Hematopoietic multipotent progenitor cell treated with erythropoietin and hydrocortisone succinate and interleukin-3 and kit ligand, for 17 days (in vitro differentiated cells): ENCODE measurements around the gene COA3.
A peak's percentile ranks its signal among the peaks of the same experiment; 100 is the strongest.
"Not testable (repeated sequence)": the region's sequence is repeated elsewhere in the genome, so short reads cannot be mapped to it uniquely, and the experiment has no call there.

Source experiments
- DNase-seq: peaks from one replicate; pipeline ENCODE4 v3.0.0-alpha.2; 2015; ENCODE audit warnings: low spot score

Gene COA3

DNA sequence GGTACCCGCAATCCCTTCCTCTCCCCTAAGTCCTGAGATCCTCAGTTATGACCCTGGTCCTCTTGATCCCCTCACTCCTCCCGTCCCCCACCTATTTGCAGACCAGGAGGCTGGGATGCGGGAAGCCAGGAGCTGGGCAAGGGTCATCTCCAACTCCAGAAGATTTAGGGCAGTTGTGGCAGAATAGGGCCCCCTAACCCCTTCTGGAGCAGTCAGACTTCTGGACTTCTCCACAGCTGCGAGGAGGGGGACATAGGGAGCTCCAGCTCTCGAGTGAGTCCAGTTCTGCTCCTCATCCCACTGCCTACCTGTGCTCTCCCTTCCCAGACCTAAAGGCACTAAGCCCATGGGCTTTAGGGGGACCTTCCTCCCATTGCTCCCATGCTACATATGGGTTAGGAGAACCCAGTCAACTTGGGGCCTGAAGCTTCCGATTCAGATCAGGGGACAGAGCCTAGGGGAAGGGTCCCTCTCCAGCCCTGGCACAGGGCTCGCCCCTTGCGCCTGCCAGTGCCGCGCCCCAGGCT lies 16.8 kb downstream of the COA3 start:
- DNase-seq, result no peak

DNA sequence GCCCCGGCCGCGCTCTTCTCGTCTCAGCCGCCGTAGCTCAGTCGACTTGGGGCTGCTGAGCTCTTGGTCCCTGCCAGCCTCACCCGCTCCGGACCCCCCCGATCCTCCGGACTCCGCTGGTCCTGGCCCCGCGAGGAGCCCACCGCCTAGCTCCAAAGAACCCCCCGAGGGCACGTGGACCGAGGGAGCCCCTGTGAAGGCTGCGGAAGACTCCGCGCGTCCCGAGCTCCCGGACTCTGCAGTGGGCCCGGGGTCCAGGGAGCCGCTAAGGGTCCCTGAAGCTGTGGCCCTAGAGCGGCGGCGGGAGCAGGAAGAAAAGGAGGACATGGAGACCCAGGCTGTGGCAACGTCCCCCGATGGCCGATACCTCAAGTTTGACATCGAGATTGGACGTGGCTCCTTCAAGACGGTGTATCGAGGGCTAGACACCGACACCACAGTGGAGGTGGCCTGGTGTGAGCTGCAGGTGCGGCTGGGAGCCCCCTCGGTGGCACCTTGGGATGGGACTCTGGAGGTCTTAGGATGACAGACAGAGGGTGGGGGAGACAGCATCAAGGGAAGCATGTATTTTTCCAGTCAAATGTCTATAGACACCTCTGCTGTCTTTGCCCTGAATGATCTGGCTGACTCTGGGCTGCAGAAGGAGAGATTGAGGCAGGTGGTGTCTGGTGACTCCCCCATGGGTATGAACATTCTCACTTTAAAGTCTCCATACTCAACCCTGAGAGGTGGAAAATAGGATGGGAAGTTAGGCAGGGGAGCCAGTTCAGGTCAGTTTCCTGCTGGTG lies 17.5 kb downstream of the COA3 start:
- DNase-seq, result no peak

DNA sequence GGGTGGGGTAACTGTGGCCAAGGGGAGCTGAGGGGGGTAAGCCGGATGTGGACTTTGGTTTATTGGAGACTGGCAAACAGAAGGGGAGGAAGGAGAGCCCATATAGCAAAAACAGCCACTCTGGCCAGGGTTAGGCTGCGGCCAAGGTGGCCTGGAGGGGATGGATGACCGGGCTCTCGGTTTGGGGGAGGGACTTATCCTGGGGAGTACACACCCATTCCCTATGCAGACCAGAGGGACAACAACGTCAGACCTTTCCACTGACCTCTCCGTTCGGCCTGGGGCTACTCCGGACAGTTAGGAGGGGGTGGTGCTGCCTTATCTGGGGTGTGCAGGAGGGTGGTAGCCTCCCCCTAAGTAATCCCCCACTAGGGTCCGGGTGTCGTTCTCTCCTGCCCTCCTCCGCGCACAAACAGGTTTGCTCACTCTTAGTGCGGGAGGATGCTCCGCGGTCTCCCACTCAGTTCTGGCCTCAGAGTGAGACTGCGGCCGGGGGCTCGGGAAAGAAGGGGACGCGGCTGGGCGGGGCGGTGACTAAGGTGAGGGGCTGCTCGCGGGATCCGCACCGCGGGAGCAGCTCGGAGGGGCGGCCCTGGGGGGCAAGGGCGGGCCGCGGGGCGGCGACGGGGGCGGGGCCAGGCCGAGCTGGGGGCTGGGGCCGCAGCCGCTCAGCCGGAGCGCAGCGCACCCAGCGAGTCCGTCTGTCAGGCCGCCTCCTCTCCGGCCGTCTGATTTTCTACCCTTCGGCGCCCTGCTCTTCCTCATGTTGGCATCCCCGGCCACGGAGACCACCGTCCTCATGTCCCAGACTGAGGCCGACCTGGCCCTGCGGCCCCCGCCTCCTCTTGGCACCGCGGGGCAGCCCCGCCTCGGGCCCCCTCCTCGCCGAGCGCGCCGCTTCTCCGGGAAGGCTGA lies 18.3 kb downstream of the COA3 start, which contains the start of gene WNK4:
Gene WNK4 (plus strand): TSS at position 675 of the 915 bp plus-strand sequence. CDS start 89 bp downstream, at position 764.
- no peak for DNase-seq

DNA sequence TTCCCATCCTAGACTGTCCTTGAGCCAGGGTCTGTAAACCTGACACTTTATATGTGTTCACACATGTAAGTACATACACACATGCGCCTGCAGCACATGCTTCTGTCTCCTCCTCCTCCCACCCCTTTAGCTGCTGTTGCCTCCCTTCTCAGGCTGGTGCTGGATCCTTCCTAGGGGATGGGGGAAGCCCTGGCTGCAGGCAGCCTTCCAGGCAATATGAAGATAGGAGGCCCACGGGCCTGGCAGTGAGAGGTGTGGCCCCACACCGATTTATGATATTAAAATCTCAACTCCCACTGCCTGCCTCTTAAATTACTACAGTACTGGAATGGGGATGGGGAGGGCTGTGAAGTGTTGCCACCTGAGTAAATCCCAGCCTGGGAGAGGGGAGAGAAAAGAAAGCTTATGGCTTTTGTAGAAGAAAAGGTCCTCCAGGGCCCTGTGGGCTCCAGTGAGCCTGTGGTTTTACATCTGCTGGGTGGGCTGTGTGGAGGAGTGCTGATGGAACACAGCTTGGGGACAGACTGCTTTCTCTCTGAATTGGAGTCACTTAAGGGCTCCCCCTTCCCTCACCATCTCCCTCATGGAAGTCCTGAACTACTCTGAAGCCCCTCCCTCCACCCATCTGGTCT lies 19.1 kb downstream of the COA3 start:
- no peak for DNase-seq

DNA sequence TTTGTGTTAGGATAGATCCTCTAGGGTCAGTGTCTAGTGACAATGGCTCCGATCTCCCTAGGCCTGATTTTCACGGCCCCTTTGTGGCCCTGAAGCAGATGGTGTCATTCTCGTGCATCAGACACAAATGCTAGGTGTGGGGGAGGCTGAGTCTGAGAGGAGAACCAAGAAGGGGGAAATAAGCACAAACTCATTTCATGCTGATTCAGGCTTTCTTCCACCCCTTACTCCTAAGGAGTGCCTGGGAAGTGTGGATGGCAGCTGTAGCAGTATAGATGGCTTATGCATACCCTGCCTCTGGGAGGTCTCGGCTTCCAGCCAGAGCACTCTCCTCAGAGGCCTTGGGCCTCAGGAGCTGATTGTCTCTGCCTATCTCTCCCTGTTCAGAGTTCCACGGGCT lies 19.9 kb downstream of the COA3 start:
- DNase-seq, result no peak

- DNase-seq, result no peak
These were observed 22.9 kb downstream of the COA3 start for GRCh38 chr17:42775534-42776098.

DNA sequence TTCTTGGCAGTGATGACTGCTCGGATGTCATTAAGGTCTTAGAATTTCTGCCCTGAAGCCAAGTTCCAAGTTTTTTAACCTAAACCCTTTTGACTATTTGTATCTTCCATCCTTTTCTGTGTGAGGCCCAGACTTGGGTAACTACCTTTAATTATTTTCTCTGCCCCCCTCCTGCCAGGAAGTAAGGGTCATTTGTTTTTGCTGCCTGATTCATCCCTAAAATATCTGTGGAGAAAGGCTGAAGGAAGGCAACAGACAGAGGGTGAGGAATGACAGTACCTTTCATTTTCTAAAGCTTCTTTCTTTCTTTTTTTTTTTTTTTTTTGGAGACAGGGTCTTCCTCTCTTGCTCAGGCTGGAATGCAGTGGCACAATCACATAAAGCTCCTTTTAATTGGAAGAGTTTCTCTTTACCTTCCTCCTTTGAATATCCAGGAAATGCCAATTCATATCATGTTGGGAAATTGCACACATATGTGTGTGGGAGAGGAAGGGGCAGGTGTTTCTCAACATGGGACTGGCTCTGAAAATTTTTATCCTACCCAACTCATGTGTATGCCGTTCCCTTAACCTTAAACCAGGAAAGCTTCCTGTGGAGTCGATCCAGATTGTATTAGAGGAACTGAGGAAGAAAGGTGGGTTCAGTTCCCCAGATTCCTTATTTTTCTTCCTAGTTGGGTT lies 24.3 kb downstream of the COA3 start:
- no peak for DNase-seq

- peak; percentile 88 for DNase-seq
These were observed 25.0 kb downstream of the COA3 start, which contains the start of gene VPS25 for GRCh38 chr17:42773290-42774035. Gene VPS25, plus strand, starts transcription at chr17:42773449. Its CDS starts 27 bp downstream, at chr17:42773476.

- no peak for DNase-seq
These were observed 25.6 kb downstream of the COA3 start for GRCh38 chr17:42772945-42773289.

GRCh38 chr17:42769964-42770363 lies 28.5 kb downstream of the COA3 start:
- DNase-seq, result not testable (repeated sequence)

DNA sequence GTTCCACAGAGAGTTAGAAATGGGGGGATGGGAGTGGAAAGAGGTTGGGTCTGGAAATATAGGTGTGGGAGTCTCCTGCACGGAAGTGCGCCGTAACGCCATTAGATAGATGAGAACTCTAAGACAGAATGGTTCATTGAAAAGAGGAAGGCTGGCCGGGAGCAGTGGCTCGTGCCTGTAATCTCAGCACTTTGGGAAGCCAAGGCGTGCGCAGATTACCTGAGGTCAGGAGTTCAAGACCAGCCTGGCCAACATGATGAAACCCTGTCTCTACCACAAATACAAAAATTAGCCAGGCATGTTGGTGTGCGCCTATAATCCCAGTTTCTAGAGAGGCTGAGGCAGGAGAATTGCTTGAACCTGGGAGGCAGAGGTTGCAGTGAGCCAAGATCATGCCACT lies 30.5 kb downstream of the COA3 start:
- DNase-seq, result not testable (repeated sequence)

GRCh38 chr17:42767512-42767911 lies 31.0 kb downstream of the COA3 start:
- no peak for DNase-seq

DNA sequence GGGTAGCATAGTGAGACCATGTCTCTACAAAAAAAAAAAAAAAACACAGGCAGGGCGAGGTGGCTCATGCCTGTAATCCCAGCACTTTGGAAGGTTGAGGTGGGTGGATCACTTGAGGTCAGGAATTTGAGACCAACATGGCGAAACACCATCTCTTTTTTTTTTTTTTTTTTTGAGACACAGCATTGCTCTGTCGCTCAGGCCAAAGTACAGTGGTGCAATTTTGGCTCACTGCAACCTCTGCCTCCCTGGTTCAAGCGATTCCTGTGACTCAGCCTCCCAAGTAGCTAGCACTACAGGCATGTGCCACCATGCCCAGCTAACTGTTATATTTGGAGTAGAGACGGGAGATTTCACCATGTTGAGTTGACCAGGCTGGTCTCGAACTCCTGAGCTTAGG lies 32.4 kb downstream of the COA3 start:
- no peak for DNase-seq

DNA sequence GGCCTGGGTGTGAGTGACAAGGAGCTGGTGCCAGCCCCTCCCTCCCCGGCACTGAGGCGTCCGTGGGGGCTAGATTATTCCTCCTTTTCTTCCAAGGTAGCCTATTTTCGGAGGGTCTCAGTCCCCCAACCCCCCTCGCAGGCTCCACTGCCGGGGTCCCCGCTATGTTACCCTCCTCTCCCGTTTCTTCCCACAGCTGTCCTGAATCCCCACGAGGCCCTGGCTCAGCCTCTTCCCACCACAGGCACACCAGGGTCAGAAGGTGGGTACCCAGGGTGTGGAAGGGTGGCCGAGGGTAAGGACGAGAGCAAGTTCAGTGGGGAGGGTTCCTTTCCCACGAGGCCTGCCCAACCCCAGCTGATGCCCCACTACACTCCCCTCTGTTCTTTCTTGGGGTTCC lies 36.9 kb downstream of the COA3 start:
- no peak for DNase-seq

- no peak for DNase-seq
These were observed 37.6 kb downstream of the COA3 start, which contains the start of gene RAMP2 for GRCh38 chr17:42760652-42761581. Gene RAMP2, plus strand, starts transcription at chr17:42761227. Its CDS starts 35 bp downstream, at chr17:42761262.

DNA sequence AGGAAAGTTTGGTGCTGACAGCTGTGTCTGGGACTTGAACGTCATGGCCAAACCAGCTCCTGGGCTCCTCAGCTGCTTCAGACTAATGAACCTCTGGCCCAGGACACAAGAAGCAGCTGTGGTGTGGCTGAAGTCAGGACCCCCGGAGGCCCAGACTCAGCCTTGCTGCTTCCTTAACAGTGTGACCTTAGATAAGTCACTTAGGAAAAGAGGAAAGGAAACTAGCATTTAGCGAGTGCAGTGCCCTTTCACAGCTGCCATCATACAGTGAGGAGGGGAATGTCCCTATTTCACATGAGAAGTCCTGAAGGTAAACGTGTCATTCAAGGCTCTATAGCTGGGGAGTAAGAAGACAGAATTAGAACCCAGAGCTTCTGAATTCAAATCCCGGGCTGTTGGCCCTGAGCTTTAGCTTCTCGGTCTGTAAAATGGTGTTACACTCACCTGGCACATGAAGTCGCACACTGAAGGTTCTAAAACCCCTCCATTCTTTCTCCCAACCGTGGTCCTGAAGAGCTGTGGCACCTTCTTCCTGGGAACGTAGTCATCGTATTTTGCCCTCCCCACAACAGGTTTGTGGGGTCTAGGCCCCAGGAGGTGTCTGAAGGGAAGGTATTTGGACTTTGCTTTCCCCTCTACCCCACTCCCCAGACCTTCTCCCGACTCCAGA lies 38.4 kb downstream of the COA3 start:
- DNase-seq, result no peak

GRCh38 chr17:42754782-42755181 lies 43.7 kb downstream of the COA3 start:
- DNase-seq, result no peak

GRCh38 chr17:42751628-42752027 lies 46.9 kb downstream of the COA3 start:
- no peak for DNase-seq
